CD4-positive, alpha-beta memory T cell (primary cell): ENCODE results near the gene ABHD8. TPM values are rescaled to one million over a fixed set of nuclear protein-coding genes. Genes with fewer than 3 reads are reported as not detected.
A peak's percentile ranks its signal among the peaks of the same experiment; 100 is the strongest.

Experiments
- CTCF ChIA-PET: fragments of 350-600 bp; sonication (Branson Sonifier 250); formaldehyde crosslinking; loops from one replicate; lab custom pipeline; 2021; ENCODE audit warnings: inconsistent platforms; ENCODE audit not compliant: partially characterized antibody; lab: Charles Lee
- POLR2A ChIA-PET: fragments of 350-600 bp; sonication (Branson Sonifier 250); formaldehyde crosslinking; loops from one replicate; lab custom pipeline; 2021; ENCODE audit not compliant: partially characterized antibody; lab: Charles Lee
- DNase-seq, 5 donors: peaks; one replicate each; pipeline versions ENCODE4 v3.0.0 to v3.0.0-alpha.2; 2020 to 2022; ENCODE audit warnings: mixed read lengths in 1 of 5
- H3K27ac ChIP-seq: one replicate; pipeline ENCODE4 v1.7.0; 2013; ENCODE audit warnings: low read depth, low read length
- H3K27me3 ChIP-seq: 2 replicates; pipeline ENCODE4 v1.7.0; 2013; ENCODE audit warnings: mild to moderate bottlenecking, low read length, moderate library complexity; ENCODE audit not compliant: insufficient read depth
- H3K36me3 ChIP-seq: 2 replicates; pipeline ENCODE4 v1.7.0; 2013; ENCODE audit warnings: mild to moderate bottlenecking, low read length, moderate library complexity; ENCODE audit not compliant: insufficient read depth
- H3K4me1 ChIP-seq: 2 replicates; pipeline ENCODE4 v1.7.0; 2013; ENCODE audit warnings: mild to moderate bottlenecking, low read length, moderate library complexity; ENCODE audit not compliant: insufficient read depth
- H3K4me3 ChIP-seq, 2 donors: one replicate each; pipeline ENCODE4 v1.7.0; 2013; ENCODE audit warnings: low read length in 2 of 2, mild to moderate bottlenecking in 1 of 2
- H3K9me3 ChIP-seq, 2 donors: one replicate each; pipeline ENCODE4 v1.7.0; 2013; ENCODE audit warnings: low read length in 2 of 2, control low read depth in 1 of 2; ENCODE audit not compliant: control insufficient read depth in 1 of 2
- H3K27ac Mint-ChIP-seq, 7 donors: one replicate each; pipeline ENCODE4 v1.8.0; 2020 to 2021; ENCODE audit warnings: mixed read lengths in 7 of 7, mild to moderate bottlenecking in 6 of 7, inconsistent platforms in 3 of 7, moderate library complexity in 3 of 7
- H3K27me3 Mint-ChIP-seq, 2 donors: one replicate each; pipeline ENCODE4 v1.8.0; 2020 to 2021; ENCODE audit warnings: mixed read lengths in 2 of 2
- H3K36me3 Mint-ChIP-seq, 2 donors: one replicate each; pipeline ENCODE4 v1.8.0; 2020 to 2021; ENCODE audit warnings: mixed read lengths in 2 of 2, inconsistent platforms in 1 of 2, mild to moderate bottlenecking in 1 of 2
- H3K4me1 Mint-ChIP-seq, 4 donors: one replicate each; pipeline ENCODE4 v1.8.0; 2020 to 2021; ENCODE audit warnings: mixed read lengths in 4 of 4, mild to moderate bottlenecking in 1 of 4
- H3K4me3 Mint-ChIP-seq, 8 donors: one replicate each; pipeline ENCODE4 v1.8.0; 2020 to 2021; ENCODE audit warnings: mixed read lengths in 8 of 8, mild to moderate bottlenecking in 7 of 8, moderate library complexity in 6 of 8, inconsistent platforms in 3 of 8
- H3K9me3 Mint-ChIP-seq, 8 donors: one replicate each; pipeline ENCODE4 v1.8.0; 2020 to 2021; ENCODE audit warnings: mixed read lengths in 8 of 8, mild to moderate bottlenecking in 5 of 8, inconsistent platforms in 3 of 8, moderate library complexity in 1 of 8
- intact Hi-C: fragments of 100-400 bp; cut with micrococcal nuclease; formaldehyde crosslinking; loops from one replicate; pipeline ENCODE4 v1.15.1; 2023
- polyA plus RNA-seq, 2 donors: library from polyadenylated mRNA; unstranded; fragments of 300-500 nt; fragmentation: Illumina TruSeq; gene quantifications; one replicate each; pipeline ENCODE4 v1.2.3, GENCODE V29; 2021
- total RNA-seq, 2 experiments: library from RNA; stranded (reverse); gene quantifications; one replicate each; pipeline ENCODE4 v1.2.3, GENCODE V29; 2021

The ABHD8 gene
- total and polyA plus RNA-seq, 4 experiments from 2014 or later, result 6.0 to 10.1 (median 8.6) TPM

GRCh38 chr19:17329366-17330261, 26.4 kb upstream of the ABHD8 start:
- Mint-ChIP-seq H3K27me3 (no peaks in the 10 kb centered on the region), H3K36me3 (peaks cover 0 to 3% of the 10 kb centered on the region in 2 donors), H3K9me3 (no peaks in the 10 kb centered on the region), H3K4me1 (peaks cover 6 to 33% (median 19%) of the 10 kb centered on the region in 4 donors), H3K4me3 (peak overlapping the region in 7 of 8 donors; percentile 51 to 73 (median 67)), H3K27ac (peak overlapping the region in 2 of 7 donors; percentile 18 to 59)
- no peaks in the 10 kb centered on the region for H3K36me3 ChIP-seq
- peak overlapping the region in 1 of 2 donors; percentile 29 for H3K4me3 ChIP-seq
- intact Hi-C loops, result no loop called here
- no peak for DNase-seq
- ChIA-PET CTCF (no interaction called here), POLR2A (interaction anchor here (1.1 to 1.9 kb wide), 5 partner anchors 8 to 253 kb away, joined by 3 to 12 read pairs (median 7); partner anchors contain the start of genes DDA1 and GTPBP3)
- peaks cover 25% of the 10 kb centered on the region for H3K4me1 ChIP-seq
- peak overlapping the region; percentile 28 for H3K27ac ChIP-seq
- H3K9me3 ChIP-seq, result no peaks in the 10 kb centered on the region
- no peaks in the 10 kb centered on the region for H3K27me3 ChIP-seq

- H3K36me3 ChIP-seq, result no peaks in the 10 kb centered on the region
- peak overlapping the region in 1 of 2 donors; percentile 29 for H3K4me3 ChIP-seq
- H3K9me3 ChIP-seq, result no peaks in the 10 kb centered on the region
- intact Hi-C loops, result loop anchor here (1.0 kb wide), 1 partner anchor 23 kb away; the partner anchor contains the start of gene MRPL34
- Mint-ChIP-seq H3K27ac (peak overlapping the region in 2 of 7 donors; percentile 73 to 74), H3K27me3 (no peaks in the 10 kb centered on the region), H3K36me3 (no peaks in the 10 kb centered on the region), H3K9me3 (no peaks in the 10 kb centered on the region), H3K4me3 (peak overlapping the region; percentile 16 to 87 (median 62)), H3K4me1 (peaks cover 3 to 28% (median 15%) of the 10 kb centered on the region in 4 donors)
- peak; percentile 30 to 61 (median 37) for DNase-seq
- H3K27ac ChIP-seq, result peak overlapping the region; percentile 67
- CTCF ChIA-PET, result no interaction called here
- peaks cover 21% of the 10 kb centered on the region for H3K4me1 ChIP-seq
- POLR2A ChIA-PET, result interaction anchor here (0.9 to 1.9 kb wide), 6 partner anchors 9 to 252 kb away, joined by 3 to 12 read pairs (median 6); partner anchors contain the start of genes DDA1 and GTPBP3
- no peaks in the 10 kb centered on the region for H3K27me3 ChIP-seq
These were observed 25.5 kb upstream of the ABHD8 start for GRCh38 chr19:17328517-17329365.

GRCh38 chr19:17327654-17328516, 24.7 kb upstream of the ABHD8 start:
- intact Hi-C loops, result loop anchor here (1.0 kb wide), 1 partner anchor 23 kb away; the partner anchor contains the start of gene MRPL34
- H3K27ac Mint-ChIP-seq, result peak overlapping the region in 6 of 7 donors; percentile 27 to 91 (median 66)
- POLR2A ChIA-PET, result interaction anchor here (0.9 to 1.9 kb wide), 6 partner anchors 9 to 251 kb away, joined by 3 to 12 read pairs (median 6); partner anchors contain the start of genes DDA1 and GTPBP3
- DNase-seq, result peak; percentile 39 to 69 (median 54)
- H3K27ac ChIP-seq, result peak overlapping the region; percentile 67
- H3K27me3 Mint-ChIP-seq, result no peaks in the 10 kb centered on the region
- CTCF ChIA-PET, result no interaction called here
- no peaks in the 10 kb centered on the region for H3K27me3 ChIP-seq
- peaks cover 16% of the 10 kb centered on the region for H3K4me1 ChIP-seq
- H3K36me3 Mint-ChIP-seq, result no peaks in the 10 kb centered on the region
- peak overlapping the region in 1 of 2 donors; percentile 29 for H3K4me3 ChIP-seq
- no peaks in the 10 kb centered on the region for H3K9me3 Mint-ChIP-seq
- H3K4me1 Mint-ChIP-seq, result peaks cover 0 to 23% (median 13%) of the 10 kb centered on the region in 4 donors
- no peaks in the 10 kb centered on the region for H3K9me3 ChIP-seq
- H3K36me3 ChIP-seq, result no peaks in the 10 kb centered on the region
- peak overlapping the region; percentile 74 to 87 (median 82) for H3K4me3 Mint-ChIP-seq

- ChIA-PET CTCF (interaction anchor here (0.7 kb wide), 1 partner anchor 20 kb away, joined by 5 read pairs; no protein-coding TSS in a partner anchor), POLR2A (interaction anchor here (0.9 to 1.9 kb wide), 5 partner anchors 8 to 71 kb away, joined by 3 to 12 read pairs (median 5); partner anchors contain the start of genes DDA1 and GTPBP3)
- H3K27me3 ChIP-seq, result no peaks in the 10 kb centered on the region
- H3K9me3 ChIP-seq, result no peaks in the 10 kb centered on the region
- H3K36me3 ChIP-seq, result no peaks in the 10 kb centered on the region
- peak overlapping the region in 3 of 7 donors; percentile 23 to 46 (median 43) for H3K27ac Mint-ChIP-seq
- peaks cover 11% of the 10 kb centered on the region for H3K4me1 ChIP-seq
- no peaks in the 10 kb centered on the region for H3K9me3 Mint-ChIP-seq
- peaks cover 5 to 6% of the 10 kb centered on the region in 2 donors for H3K36me3 Mint-ChIP-seq
- H3K4me3 ChIP-seq, result no peak overlapping the region
- no peaks in the 10 kb centered on the region for H3K27me3 Mint-ChIP-seq
- H3K27ac ChIP-seq, result no peak overlapping the region
- intact Hi-C loops, result no loop called here
- peak overlapping the region in 6 of 8 donors; percentile 8 to 87 (median 64) for H3K4me3 Mint-ChIP-seq
- DNase-seq, result no peak
- peaks cover 2 to 23% (median 12%) of the 10 kb centered on the region in 4 donors for H3K4me1 Mint-ChIP-seq
These were observed 23.9 kb upstream of the ABHD8 start for GRCh38 chr19:17327068-17327653.

- Mint-ChIP-seq H3K27ac (peak overlapping the region in 2 of 7 donors; percentile 23 to 46), H3K36me3 (peaks cover 5 to 6% of the 10 kb centered on the region in 2 donors), H3K9me3 (no peaks in the 10 kb centered on the region), H3K4me3 (peak overlapping the region in 5 of 8 donors; percentile 4 to 73 (median 61)), H3K4me1 (peaks cover 2 to 23% (median 12%) of the 10 kb centered on the region in 4 donors), H3K27me3 (no peaks in the 10 kb centered on the region)
- POLR2A ChIA-PET, result interaction anchor here (0.9 to 3.7 kb wide), 4 partner anchors 9 to 72 kb away, joined by 3 to 10 read pairs (median 3); partner anchors contain the start of gene DDA1
- H3K36me3 ChIP-seq, result no peaks in the 10 kb centered on the region
- no peaks in the 10 kb centered on the region for H3K9me3 ChIP-seq
- no peak overlapping the region for H3K4me3 ChIP-seq
- intact Hi-C loops, result no loop called here
- H3K27me3 ChIP-seq, result no peaks in the 10 kb centered on the region
- H3K27ac ChIP-seq, result no peak overlapping the region
- CTCF ChIA-PET, result interaction anchor here (0.7 kb wide), 1 partner anchor 20 kb away, joined by 5 read pairs; no protein-coding TSS in a partner anchor
- H3K4me1 ChIP-seq, result peaks cover 11% of the 10 kb centered on the region
- no peak for DNase-seq
These were observed 23.4 kb upstream of the ABHD8 start for GRCh38 chr19:17326595-17326966.
